ENCODE data around the gene HSD11B2.
A peak's percentile ranks its signal among the peaks of the same experiment; 100 is the strongest.
"Not testable (repeated sequence)": the region's sequence is repeated elsewhere in the genome, so short reads cannot be mapped to it uniquely, and the experiment has no call there.

HSD11B2 gene

DNA sequence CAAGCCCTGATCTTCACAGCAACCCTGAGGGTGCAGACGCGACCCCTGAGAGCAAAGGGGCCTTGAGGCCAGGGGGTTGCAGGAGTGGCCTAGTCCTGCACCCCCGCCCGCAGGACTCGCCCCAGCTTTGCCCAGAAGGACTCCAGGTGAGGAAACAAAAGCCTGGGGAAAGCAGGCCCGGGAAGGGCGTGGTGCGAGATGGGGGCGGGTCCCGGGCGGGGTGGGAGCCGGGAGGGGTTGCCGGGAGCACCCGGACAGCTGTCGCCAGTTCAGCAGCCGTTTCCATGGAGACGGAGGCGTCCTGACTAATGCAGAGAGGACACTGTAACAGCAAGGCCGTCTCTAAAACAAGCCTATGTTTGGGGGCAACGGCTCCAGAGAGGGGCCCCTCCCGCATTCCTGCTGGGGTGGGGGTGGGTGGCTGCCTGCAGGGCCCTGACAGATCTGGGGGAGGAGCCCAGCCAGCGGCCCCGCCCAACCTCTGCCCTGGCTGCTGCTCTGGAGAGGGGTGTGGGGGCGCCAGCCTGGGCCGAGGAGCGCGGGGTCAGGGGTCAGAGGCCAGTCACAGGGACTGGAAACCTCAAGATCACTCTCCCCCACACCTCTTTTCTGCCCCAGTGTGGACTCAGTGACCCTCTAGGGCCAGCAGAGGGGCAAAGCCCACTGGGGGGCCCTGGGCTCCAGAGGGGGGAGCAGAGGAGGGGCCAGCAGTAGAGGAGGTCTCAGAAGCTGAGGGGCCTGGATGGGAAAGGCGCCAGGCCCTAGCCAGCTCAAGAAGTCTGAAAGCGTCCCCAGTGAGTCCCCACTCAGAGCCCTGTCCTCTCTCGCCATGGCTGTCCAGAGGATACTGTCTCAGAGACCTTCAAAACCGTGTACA is 34.5 kb upstream of the HSD11B2 start:
- DNase-seq: peak; percentile 74

DNA sequence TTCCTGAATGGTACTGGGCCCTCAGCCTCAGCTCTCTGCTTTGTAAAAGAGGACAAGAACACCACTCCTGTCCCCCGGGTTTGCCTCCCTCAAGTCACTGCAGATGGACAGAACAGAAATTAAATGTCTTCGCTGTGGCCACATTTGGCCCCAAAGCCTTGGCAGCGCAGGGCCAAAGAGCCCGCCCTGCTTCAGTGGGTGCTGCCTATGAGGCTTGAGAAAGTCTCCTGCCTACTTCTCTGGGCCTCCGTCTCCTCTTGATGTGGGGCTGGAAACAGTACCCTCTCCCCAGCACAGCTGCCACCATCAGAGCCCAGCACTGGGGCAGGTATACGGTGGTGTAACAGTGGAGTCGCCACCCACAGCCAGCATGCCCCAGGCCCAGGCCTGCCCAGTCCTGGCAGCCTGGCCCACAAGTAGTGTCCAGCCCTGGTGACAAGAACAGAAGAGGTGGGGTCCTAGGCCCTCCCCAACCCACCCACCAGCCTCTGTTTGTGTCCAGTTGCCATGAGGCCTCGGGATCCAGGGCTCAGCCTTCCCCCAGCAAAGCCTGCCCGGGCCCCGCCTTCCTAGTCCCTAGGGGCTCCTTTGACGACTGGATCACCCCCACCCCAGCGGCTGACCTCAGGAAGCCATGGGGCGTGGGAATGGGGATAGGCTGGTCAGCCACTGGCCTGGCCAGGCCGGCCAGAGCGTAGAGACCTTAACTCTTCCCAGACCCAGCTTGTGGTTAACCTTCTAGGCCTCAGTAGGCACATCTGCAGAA is 33.7 kb upstream of the HSD11B2 start:
- no peak for DNase-seq

DNA sequence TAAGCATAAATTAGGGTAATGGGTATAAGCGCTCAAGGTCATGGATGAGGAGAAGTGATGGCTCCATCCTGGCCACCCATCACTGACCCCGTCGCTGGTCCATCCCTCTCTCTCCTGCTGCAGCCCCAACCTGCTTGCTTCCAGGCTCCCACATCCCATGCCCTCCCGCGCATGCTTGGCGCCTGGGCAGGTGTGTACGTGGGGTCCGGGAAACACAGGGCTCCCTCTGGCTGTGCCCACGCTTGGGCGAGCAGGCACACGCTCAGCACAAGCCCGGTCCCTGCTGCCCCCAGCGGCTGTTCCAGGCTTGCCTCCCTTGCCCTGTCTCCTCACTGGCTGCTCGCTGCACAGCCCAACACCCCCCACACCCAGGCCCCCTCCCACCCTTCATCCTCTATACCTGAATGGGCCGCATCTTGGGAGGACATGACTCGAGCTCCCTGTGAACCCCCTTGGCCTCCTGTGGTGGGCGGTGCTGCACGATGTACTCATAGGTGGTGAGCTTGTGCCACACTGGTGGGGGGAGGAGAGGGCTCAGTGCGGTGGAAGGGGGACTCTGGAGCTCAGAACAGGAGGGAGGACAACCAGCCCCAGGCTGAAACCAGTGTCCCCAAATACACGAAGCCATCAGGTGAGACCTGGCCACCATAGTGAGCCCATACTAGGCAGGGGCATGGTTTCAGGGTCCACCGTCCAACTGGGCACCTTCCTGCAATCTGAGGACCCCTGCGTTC is 32.9 kb upstream of the HSD11B2 start:
- no peak for DNase-seq

DNA sequence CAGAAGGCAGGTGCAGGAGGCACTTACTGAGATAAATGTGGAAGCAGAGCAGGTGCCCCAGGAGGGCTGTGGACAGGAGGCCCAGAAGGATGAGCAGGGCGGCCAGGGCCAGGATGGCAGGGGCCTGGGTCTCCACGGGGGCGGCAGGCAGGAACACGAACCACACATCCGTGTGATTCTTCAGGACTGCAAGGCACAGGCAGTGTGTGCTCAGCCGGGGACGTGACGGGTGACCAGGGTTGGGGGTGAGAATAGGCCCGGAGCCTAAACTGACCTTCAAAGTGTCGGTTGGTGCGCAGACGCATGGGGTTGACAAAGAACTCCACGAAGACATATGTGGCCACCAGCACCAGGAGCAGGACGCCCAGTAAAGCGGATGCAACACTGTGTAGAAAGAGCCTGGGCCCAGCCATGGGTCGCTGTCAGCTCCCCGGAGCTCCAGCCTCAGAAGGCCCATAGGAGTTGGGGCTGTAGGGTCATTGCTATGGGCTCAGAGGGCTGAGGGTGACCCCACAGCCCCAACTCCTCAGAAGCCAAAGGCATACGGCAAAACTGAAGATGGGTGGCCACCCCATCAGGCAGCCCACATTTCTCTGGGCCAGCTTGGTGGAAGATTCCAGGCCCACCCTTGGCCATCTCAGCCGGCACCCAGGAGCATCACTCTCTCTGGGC is 32.2 kb upstream of the HSD11B2 start:
- DNase-seq: no peak

DNA sequence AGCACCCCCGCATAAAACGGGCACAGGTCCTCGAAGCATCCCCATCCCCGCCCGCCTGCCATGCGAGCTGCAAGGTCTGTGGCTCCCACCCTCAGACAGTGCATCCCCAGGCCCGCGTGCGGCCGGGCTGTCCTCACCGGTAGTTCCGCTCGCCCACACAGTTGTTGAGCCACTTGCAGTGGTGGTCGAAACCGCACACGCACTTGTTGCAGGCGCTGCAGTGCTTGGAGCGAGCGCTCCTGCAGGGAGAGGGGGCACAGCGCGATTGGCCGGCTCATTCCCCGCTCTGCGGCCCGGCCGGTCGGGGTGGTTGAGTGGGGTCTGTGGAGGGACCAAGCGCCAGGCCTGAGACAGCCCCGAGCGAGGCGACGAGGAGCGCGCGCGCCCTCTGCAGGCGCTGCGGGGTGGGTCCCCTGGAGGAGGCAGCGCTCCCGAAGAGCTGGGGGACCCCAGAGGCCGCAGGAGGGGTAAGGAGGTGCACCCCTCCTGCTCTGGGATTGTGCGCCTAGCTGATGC is 31.6 kb upstream of the HSD11B2 start:
- DNase-seq: no peak

DNA sequence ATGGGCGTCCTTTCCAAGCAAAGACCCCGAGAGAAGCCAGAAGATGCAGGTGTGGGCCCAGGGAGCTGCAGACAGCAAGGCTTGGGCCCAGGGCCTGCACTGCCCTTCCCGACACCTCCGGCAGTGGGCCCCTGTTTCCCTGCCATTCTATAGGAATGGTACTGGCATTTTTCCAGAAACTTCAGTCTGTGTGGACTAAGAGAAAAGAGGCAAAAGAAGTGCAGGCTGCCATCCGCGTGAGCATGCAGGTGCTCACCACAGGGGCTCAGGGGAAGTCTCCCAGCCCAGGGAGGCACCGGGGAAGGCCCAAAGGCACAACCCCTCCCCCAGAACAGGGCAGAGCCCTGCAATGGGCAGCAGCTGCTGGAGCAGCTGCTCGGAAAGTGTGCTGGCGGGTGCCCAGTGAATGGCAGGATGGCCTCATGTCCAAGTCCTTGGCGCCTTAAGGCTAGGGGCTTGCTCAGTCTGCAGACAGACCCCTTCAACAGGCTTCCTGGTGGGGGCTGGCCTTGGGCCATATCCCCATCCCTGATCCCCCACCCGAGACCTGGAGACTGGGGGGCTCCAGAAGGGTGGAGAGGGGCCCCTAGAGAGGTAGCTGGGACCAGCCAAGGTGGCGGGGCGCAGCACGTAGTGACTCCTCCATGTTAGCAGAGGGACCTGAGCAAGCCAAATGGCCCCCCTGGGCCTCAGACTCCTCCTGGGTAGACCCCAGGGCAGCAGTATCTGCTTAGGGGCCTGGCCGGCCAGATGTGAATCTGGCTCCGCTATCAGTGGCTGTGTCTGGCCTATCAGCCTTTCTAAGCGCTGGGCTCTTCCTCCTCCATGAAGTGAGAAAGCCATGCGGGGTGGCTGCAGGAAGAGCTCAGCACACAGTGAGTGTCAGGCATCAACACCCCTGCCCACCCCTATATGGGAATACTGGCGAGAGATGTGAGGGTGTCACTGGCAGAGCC is 30.9 kb upstream of the HSD11B2 start:
- no peak for DNase-seq

DNA sequence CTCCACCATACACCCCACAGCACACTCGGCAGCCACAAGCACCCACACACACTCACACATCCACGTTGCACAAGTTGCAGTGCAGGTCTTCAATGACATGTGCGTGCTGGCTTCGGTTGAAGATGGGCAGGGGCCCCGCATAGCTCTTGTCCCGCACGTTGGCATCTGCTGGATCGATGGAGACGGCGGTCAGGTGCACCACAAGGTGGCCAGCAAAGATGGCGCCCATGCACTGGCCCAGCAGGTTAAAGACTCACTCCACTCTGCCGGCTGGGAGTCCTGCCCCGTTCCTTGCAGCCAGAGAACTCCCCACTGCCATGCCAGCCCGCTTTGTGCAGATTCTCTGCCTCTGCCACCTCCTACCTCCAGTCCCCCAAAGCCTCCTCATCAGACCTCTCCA is 30.0 kb upstream of the HSD11B2 start:
- DNase-seq: no peak

DNA sequence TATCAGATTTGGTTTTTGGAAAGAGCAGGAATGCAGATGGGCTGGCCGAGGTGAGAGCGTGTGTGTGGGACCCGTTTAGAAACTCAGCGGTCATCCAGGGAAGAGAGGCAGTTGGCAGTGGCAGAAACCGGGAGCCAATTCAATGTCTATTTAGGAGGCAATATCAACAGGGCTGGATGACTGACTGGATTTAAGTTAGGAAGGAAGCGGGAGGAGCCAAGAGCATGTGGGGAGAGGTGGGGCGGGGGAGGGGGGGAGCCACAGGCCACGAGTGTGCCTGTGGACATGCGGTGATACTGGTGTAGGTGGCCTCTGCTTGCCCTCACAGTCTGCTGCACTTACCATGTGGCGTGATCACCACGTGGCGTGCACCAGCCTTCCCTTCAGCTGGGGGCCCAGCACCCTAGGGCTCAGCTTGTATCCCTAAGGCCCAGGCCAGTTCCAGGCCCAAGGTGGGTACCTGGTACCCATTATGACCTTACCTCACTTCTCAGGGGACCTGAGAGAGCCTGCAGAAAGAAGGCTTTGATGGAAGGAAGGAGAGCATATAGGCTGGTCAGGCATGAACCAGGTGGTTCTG is 26.9 kb upstream of the HSD11B2 start:
- no peak for DNase-seq

DNA sequence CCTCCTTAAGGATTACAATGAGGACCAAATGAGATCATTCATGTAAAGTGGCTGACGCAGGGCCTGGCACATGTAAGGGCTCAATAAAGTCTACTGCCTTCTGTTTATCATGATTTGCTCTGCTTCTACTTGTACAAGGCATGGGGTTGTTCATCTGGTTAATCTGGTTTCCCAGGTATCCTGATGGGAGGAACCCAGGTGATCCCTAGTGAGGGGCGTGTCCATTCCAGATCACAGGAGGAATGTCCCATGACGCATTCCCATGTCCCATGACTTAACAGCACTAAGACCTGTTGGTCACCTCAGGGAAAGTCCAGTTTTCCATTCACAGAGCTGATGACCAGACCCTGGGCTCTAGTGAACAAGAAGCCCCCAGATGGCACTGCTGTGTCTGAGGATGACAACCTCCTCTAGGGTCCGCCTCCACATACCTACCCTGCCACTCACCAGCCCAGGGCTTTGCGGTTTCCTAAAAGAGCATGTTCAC is 26.1 kb upstream of the HSD11B2 start:
- DNase-seq: no peak

DNA sequence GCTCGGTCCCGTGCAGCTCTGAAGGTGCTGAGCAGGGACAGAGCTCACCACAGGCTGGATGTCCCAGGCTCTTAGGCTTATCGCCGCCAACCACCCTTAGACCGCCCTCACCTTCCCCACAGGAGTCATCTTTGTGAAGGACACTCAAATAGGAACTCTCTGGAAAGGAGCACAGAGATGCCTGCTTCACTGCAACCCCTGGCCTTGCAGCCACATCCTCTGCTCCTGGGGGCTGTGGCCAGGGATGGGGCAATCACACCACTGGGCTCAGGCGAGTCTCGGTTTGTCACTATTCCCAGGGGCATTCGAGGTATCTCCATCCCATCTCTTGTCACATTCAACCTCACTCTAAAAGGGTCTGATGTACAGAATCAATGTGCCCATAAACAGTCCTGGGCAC is 25.6 kb upstream of the HSD11B2 start:
- DNase-seq: no peak

DNA sequence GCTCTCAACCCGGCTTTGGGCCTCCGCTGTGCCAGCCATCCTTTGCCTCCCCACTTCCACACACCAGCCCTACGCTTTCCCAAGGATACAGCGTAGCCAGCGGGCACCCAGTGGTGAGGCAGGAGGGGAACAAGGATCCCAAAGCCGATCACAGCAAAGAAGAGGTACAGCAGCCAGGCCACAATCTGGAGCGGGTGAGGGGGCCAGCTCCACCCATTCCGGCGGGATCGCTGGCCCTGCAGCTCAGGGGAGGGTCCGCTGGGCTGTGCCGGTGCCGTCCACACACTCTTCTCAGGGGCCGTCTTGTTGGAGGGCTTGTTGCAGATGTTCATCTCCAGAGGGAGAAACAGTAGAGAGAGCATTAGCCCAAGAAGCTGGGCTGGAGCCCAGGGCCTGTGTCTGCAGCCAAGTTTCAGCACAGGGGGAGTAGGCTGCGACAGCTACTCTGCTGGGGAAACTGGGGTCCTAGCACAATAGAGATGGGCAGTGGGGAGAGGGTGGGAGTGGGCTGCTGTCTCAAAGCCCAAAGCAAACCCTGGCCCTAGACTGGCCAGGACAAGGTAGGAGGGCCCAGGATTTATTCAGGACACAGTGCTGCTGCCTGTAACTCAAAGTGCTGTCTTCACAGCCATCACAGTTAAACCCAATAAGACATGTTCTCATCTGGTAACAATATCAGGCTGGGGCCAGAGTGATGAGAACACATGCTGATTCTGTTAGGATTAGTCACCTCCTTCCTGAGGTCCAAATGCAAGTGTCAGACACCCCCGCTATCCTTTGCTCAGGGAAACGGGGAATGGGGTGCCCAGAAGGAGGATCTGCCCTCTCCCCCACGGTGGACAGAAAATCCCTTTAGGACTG is 24.6 kb upstream of the HSD11B2 start:
- no peak for DNase-seq

DNA sequence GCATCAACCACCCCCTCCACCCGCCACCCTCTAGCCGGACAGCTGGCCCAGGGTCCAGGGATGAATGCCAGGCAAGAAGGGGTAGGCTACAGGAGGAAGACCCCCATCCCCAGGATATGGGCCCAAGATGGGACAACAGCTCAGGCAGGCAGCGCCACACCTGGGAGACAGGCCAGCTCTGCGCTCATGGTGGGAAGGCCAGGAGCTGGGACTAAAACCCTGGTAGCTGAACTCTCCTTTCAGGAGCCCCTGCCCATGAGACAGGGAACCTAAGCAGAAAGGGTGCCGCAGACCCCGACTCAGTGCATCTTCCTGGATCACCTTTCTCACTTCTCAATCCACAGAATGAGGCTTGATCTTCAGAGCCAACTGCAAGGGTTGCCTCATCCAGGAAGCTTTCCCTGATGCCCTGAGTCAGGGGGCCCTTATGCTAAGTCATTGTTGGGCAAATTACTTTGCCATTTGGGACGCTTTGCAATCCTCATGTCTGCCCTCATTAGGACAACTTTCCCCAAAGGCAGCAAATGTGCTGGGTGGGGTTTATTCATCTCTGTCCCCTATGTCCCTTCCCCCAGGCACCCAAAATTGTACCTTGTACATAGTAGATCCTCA is 23.6 kb upstream of the HSD11B2 start:
- no peak for DNase-seq

DNA sequence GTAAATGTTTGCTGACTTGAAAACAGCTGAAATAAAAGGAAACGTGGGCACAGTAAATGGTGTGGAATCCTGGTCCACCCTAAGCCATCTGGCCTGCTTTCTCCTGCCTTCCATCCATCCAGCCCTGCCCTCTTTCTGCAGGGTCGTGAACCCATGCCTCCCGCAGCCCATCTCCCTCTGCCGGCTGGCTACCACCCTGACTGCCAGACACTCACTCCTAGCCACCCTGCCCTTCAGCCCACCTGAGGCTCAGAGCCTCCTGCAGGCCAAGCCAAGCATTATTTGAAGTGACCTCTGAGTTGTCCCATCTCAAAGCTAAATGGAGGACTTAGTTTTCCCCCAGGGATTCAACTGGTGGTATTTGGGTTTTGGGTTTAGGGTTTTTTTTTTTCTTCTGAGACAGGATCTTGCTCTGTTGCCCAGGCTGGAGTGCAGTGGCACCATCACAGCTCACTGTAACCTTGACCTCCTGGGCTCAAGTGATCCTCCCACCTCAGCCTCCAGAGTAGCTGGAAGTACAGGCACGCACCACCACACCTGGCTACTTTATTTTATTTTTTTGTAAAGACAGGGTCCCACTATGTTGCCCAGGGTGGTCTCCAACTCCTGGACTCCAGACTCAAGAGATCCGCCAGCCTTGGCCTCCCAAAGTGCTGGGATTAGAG is 23.0 kb upstream of the HSD11B2 start:
- no peak for DNase-seq

DNA sequence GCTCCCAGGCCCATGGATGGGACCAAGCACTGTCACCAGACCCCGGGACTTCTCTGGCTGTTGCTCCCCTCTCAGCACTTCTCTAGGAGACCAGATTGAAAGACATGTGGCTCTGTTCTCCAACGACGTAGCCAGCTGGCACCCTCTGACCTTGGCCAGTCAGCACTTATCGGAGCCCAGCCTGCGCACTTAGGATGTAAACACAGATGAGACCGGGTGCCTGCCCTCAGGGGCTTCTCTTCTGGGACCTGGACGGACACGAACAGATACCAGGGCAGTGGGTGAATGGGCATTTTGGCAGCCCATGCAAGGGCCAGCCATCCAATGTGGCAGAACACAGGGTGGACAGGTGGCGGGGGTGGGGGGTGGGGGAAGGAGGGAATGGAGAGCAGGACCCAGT is 21.3 kb upstream of the HSD11B2 start:
- DNase-seq: no peak

DNA sequence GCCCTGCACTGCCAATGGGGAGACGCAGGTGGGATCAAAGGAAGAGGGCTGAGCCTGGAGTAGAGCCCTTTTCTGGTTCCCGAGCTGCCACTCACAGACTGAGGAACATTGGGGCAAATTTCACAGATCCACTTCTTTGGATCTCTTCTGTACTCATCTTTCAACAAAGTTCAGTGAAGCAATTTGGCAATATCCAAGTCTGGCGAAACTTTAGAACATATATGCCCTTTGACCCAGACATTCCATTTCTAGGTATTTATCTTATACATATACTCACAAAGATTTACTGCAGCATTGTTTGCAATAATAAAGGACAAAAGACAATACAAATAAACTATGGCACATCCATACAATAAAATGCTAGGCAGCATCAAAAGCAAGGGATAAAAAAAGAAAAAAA is 19.6 kb upstream of the HSD11B2 start:
- no peak for DNase-seq

DNA sequence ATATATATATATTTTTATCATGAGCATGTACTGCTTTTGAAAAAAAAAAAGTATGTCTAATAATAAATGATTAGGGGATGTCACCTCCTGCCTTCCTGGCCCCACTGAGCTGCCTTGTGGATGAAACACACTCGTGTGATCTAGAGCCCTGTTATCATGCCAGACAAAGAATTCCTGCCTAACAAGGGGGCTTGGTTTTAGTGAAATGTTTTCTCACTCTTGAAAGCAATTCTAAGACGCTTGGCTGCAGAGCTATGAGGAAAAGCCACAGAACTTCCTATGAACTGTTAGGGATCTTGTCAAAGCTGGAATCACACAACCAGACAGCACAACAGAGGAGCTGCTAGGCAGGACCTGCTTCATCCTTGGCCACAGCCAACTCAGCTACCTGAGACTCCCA is 18.6 kb upstream of the HSD11B2 start:
- DNase-seq: no peak

DNA sequence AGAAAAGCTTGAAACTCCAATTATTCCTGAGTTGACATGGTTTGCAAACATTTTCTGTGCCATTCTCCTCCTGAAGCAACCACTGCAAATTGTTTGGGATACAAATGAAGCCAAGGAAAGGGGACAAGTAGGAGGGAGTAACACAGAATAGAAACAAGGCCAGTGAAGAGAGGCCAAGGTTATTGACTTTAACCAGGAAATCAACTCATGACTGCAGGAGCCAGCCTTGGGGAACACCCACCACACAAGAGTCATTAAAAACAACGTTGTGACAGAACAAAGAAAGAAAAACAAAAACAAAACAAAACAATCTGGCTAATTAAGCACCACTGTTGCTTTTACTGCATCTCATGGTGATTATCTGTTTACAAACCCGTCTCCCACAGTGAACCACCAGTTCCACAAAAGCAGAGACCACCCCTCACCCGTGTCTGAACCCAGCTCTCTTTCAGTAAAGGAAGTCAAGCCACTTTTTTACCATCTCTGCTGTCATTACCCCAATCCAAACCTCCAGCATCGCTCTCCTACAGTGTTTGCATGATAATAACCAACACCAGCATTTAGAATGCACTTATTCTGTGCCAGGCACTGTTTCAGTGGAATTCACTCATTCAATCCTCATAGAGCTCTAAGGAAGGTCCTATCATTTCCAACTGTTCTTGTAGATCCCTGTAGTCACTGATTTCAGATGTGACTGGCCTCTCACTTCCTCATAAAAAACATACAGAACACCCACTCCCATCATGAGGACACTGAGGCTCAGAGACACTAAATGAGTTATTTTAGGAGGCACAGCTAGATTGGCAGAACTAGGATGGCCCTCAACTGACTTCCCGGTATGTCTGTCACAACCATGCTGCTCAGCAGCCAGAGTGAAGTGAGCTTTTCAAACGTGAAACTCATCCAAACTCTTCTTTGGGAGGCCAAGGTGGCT is 16.7 kb upstream of the HSD11B2 start:
- no peak for DNase-seq

DNA sequence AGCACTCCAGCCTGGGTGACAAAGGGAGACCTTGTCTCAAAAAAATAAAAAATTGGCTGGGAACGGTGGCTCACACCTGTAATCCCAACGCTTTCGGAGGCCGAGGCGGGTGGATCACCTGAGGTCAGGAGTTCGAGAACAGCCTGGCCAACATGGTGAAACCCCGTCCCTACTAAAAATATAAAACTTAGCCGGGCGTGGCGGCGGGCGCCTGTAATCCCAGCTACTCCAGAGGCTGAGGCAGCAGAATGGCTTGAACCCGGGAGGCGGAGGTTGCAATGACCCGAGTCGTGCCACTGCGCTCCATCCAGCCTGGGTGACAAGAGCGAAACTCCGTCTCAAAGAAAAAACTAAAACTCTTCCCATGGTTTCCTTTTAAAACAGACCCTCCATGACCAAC is 15.5 kb upstream of the HSD11B2 start:
- DNase-seq: not testable (repeated sequence)

Measured in T1000 (cell line).